HL-60 (cell line): ENCODE measurements around the gene LIMCH1.

ENCODE experiments used
- CTCF ChIP-seq: IDR thresholded peaks from one replicate; pipeline ENCODE4 v1.5.1; 2011; ENCODE audit warnings: low read length, control low read depth, inconsistent platforms; ENCODE audit not compliant: insufficient read depth
- POLR2AphosphoS5 ChIP-seq: IDR thresholded peaks from 2 replicates; pipeline ENCODE4 v1.6.1; 2012; ENCODE audit warnings: low read depth

GRCh38 chr4:41747230-41748055 is 209.5 kb downstream of the LIMCH1 start:
- no peak for TF ChIP-seq CTCF
- no peak for TF ChIP-seq POLR2AphosphoS5
